HTR-8/SVneo (cell line): ENCODE data around the gene CLK3.

Source experiments
- DNase-seq: peaks from one replicate; pipeline ENCODE4 v3.0.0; 2011; ENCODE audit warnings: low spot score, mixed read lengths; ENCODE audit not compliant: insufficient read length
- FAIRE-seq: peaks from 2 replicates; lab custom pipeline; 2011; peaks lifted over from hg19 to GRCh38; lab: Jason Lieb, UNC

CLK3 gene

DNA sequence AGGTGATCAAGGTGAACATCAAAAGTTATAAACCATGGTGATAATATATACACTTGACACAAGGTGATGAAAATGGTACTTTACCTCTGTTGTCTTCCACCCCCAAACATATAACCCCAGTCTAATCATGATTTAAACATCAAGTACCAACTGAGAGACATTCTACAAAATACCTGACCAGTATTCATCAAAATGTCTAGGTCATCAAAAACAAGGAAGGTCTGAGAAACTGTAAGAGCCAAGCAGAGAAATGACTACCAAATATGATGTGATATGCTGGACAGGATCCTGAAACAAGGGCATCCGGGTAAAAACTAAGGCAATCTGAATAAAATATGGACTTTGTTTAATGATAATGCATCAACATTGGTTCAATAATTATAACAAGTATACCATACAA is 52.3 kb downstream of the CLK3 start:
- no peak for FAIRE-seq

DNA sequence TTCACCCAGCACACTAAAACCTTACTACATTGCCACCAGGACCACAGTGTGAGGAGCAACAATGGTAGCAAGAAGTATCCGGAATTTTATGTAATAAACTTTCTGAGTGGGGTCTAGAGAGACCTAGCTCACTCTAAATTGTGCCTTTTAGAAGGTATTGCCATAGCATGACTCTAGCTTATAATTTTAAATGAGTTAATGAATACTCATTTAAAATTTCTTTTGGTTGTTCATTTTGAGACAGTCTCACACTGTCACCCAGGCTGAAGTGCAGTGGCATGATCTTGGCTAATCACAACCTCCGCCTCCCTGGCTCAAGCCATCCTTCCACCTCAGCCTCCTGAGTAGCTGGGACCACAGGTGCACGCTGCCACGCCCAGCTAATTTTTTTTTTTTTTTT is 54.0 kb downstream of the CLK3 start:
- DNase-seq, result no peak

More for the DNA sequence above, 52.3 kb downstream of the CLK3 start:
- no peak for DNase-seq

DNA sequence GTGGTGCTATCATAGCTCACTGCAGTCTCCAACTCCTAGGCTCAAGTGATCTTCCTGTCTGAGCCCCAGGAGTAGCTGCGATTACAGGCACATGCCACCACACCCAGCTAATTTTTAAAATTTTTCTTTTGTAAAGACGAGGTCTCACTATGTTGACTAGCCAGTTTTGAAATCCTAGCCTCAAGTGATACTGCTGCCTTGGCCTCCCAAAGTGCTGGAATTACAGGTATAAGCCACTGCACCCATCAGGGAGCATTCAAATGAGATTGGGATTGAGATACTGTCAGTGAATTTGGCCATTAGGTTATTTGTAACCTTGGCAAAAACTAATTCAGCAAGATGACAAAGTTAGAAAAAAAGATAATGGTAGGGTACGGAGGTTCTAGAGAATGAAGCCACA is 58.5 kb downstream of the CLK3 start:
- DNase-seq, result no peak
- no peak for FAIRE-seq

More for the DNA sequence above, 54.0 kb downstream of the CLK3 start:
- no peak for FAIRE-seq

DNA sequence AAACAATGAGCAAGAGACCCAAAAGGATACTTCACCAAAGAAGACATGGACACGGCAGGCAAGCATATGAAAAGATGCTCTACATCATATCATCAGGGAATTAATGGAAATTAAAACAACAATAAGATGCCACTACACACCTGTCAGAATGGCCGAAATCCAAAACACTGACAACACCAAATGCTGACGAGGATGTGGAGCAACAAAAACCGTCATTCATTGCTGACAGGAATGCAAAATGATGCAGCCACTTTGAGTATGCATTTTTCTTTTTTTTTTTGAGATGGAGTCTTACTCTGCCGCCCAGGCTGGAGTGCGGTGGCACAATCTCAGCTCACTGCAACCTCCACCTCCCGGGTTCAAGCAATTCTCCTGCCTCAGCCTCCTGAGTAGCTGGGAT is 61.2 kb downstream of the CLK3 start:
- DNase-seq (no peak), FAIRE-seq (no peak)
